Ishikawa (cell line): ENCODE data around the gene ECPAS.

Experiments used
- CREB1 ChIP-seq: IDR thresholded peaks from 2 replicates; pipeline ENCODE4 v1.6.1; 2012; ENCODE audit warnings: low read depth
- EP300 ChIP-seq: IDR thresholded peaks from 2 replicates; pipeline ENCODE4 v1.6.1; 2012; ENCODE audit warnings: borderline replicate concordance
- RAD21 ChIP-seq: IDR thresholded peaks from 2 replicates; pipeline ENCODE4 v1.6.1; 2012; ENCODE audit warnings: low read depth
- REST ChIP-seq: IDR thresholded peaks from 2 replicates; pipeline ENCODE4 v1.6.1; 2012; ENCODE audit warnings: low read depth, mild to moderate bottlenecking
- TAF1 ChIP-seq: IDR thresholded peaks from 2 replicates; pipeline ENCODE4 v1.6.1; 2012; ENCODE audit warnings: low read depth, mild to moderate bottlenecking
- ZBTB7A ChIP-seq: IDR thresholded peaks from 2 replicates; pipeline ENCODE4 v1.6.1; 2012; ENCODE audit warnings: low read depth

- TF ChIP-seq EP300 (no peak), CREB1 (no peak), ZBTB7A (no peak), TAF1 (no peak), REST (no peak), RAD21 (no peak)
These were observed 167.4 kb downstream of the ECPAS start for GRCh38 chr9:111316796-111317195.
